Measurements from ENCODE around the gene LANCL2. TPM values are rescaled to one million over a fixed set of nuclear protein-coding genes. Genes with fewer than 3 reads are reported as not detected.

LANCL2 gene
- total RNA-seq, 1 donor = 13.8 TPM

- H3K4me3 ChIP-seq (ENCODE audit: low read depth, low read length) = no peak overlapping the region
- no peak for DNase-seq (ENCODE audit: low read depth)
- no peak for TF ChIP-seq CTCF (IDR thresholded peaks at IDR 0.05; ENCODE audit: insufficient read depth, low read depth, low read length)
Measured at GRCh38 chr7:55427342-55427741, 62.2 kb downstream of the LANCL2 start.

GRCh38 chr7:55427800-55428199, 62.7 kb downstream of the LANCL2 start:
- TF ChIP-seq CTCF (IDR thresholded peaks at IDR 0.05; ENCODE audit: insufficient read depth, low read depth, low read length) = no peak
- H3K4me3 ChIP-seq (ENCODE audit: low read depth, low read length) = no peak overlapping the region
- no peak for DNase-seq (ENCODE audit: low read depth)

- no peak for TF ChIP-seq CTCF (IDR thresholded peaks at IDR 0.05; ENCODE audit: insufficient read depth, low read depth, low read length)
- no peak for DNase-seq (ENCODE audit: low read depth)
- H3K4me3 ChIP-seq (ENCODE audit: low read depth, low read length) = no peak overlapping the region
Measured at GRCh38 chr7:55429835-55430499, 64.8 kb downstream of the LANCL2 start.

- no peak for DNase-seq (ENCODE audit: low read depth)
- no peak overlapping the region for H3K4me3 ChIP-seq (ENCODE audit: low read depth, low read length)
- no peak for TF ChIP-seq CTCF (IDR thresholded peaks at IDR 0.05; ENCODE audit: insufficient read depth, low read depth, low read length)
Measured at GRCh38 chr7:55431898-55432297, 66.8 kb downstream of the LANCL2 start.

- no peak for TF ChIP-seq CTCF (IDR thresholded peaks at IDR 0.05; ENCODE audit: insufficient read depth, low read depth, low read length)
Measured at GRCh38 chr7:55432506-55432905, 67.4 kb downstream of the LANCL2 start.

GRCh38 chr7:55432939-55433784, 68.0 kb downstream of the LANCL2 start:
- TF ChIP-seq CTCF (IDR thresholded peaks at IDR 0.05; ENCODE audit: insufficient read depth, low read depth, low read length) = peak; percentile 44
- H3K4me3 ChIP-seq (ENCODE audit: low read depth, low read length) = no peak overlapping the region
- DNase-seq (ENCODE audit: low read depth) = peak; percentile 58

More at GRCh38 chr7:55432506-55432905, 67.4 kb downstream of the LANCL2 start:
- no peak overlapping the region for H3K4me3 ChIP-seq (ENCODE audit: low read depth, low read length)
- DNase-seq (ENCODE audit: low read depth) = no peak

All from fibroblast of villous mesenchyme (primary cell).